ENCODE measurements around the gene ZDHHC8. TPM values are rescaled to one million over a fixed set of nuclear protein-coding genes. Genes with fewer than 3 reads are reported as not detected.

ZDHHC8 gene
- total and polyA plus RNA-seq, 5 experiments from 2014 or later: 1.4 to 99.2 (median 4.6) TPM

GRCh38 chr22:20089977-20090729 lies 41.5 kb upstream of the ZDHHC8 start:
- peak overlapping the region in 6 of 10 donors; percentile 25 to 60 (median 48) for H3K4me3 Mint-ChIP-seq
- ATAC-seq (no peak), DNase-seq (no peak)
- no peaks in the 10 kb centered on the region for H3K27me3 Mint-ChIP-seq
- POLR2A ChIA-PET: interaction anchor here (0.6 to 2.3 kb wide), 4 partner anchors 9 to 69 kb away, joined by 3 to 10 read pairs (median 4); partner anchors contain the start of genes RANBP1, TANGO2 and TRMT2A
- H3K4me1 Mint-ChIP-seq: peaks cover 13 to 70% (median 54%) of the 10 kb centered on the region in 4 donors
- H3K9me3 Mint-ChIP-seq: no peaks in the 10 kb centered on the region
- peaks cover 10 to 91% (median 27%) of the 10 kb centered on the region in 3 donors for H3K36me3 Mint-ChIP-seq
- H3K27ac Mint-ChIP-seq: peak overlapping the region; percentile 31 to 95 (median 84)

GRCh38 chr22:20090730-20091240 lies 40.8 kb upstream of the ZDHHC8 start:
- no peak for DNase-seq
- ATAC-seq: peak in 1 of 2 donors; percentile 28
- H3K36me3 Mint-ChIP-seq: peaks cover 10 to 92% (median 30%) of the 10 kb centered on the region in 3 donors
- H3K27ac Mint-ChIP-seq: peak overlapping the region; percentile 31 to 95 (median 84)
- H3K4me1 Mint-ChIP-seq: peaks cover 11 to 70% (median 51%) of the 10 kb centered on the region in 4 donors
- POLR2A ChIA-PET: interaction anchor here (0.6 to 2.3 kb wide), 4 partner anchors 10 to 70 kb away, joined by 3 to 10 read pairs (median 6); partner anchors contain the start of genes RANBP1, TANGO2 and TRMT2A
- H3K9me3 Mint-ChIP-seq: no peaks in the 10 kb centered on the region
- H3K4me3 Mint-ChIP-seq: peak overlapping the region in 8 of 10 donors; percentile 12 to 80 (median 52)
- no peaks in the 10 kb centered on the region for H3K27me3 Mint-ChIP-seq

- POLR2A ChIA-PET: interaction anchor here (0.6 to 2.3 kb wide), 7 partner anchors 9 to 910 kb away, joined by 3 to 10 read pairs (median 3); partner anchors contain the start of genes RANBP1, THAP7 and TRMT2A
- Mint-ChIP-seq H3K4me1 (peaks cover 9 to 59% (median 45%) of the 10 kb centered on the region in 4 donors), H3K4me3 (peak overlapping the region; percentile 16 to 80 (median 56)), H3K27me3 (no peaks in the 10 kb centered on the region), H3K36me3 (peaks cover 10 to 92% (median 38%) of the 10 kb centered on the region in 3 donors), H3K9me3 (no peaks in the 10 kb centered on the region), H3K27ac (peak overlapping the region in 8 of 10 donors; percentile 81 to 95 (median 86))
- DNase-seq (peak in 3 of 10 donors; percentile 20 to 51 (median 28)), ATAC-seq (peak; percentile 73 to 77)
These were observed 39.7 kb upstream of the ZDHHC8 start for GRCh38 chr22:20091690-20092476.

- ATAC-seq (peak in 1 of 2 donors; percentile 25), DNase-seq (no peak)
- Mint-ChIP-seq H3K27ac (peak overlapping the region in 7 of 10 donors; percentile 63 to 95 (median 83)), H3K9me3 (no peaks in the 10 kb centered on the region), H3K36me3 (peaks cover 10 to 92% (median 35%) of the 10 kb centered on the region in 3 donors), H3K4me3 (peak overlapping the region in 9 of 10 donors; percentile 19 to 80 (median 57)), H3K27me3 (no peaks in the 10 kb centered on the region), H3K4me1 (peaks cover 5 to 53% (median 42%) of the 10 kb centered on the region in 4 donors)
- POLR2A ChIA-PET: interaction anchor here (0.6 to 2.3 kb wide), 6 partner anchors 8 to 910 kb away, joined by 3 to 10 read pairs (median 3); partner anchors contain the start of genes RANBP1, THAP7 and TRMT2A
These were observed 39.1 kb upstream of the ZDHHC8 start for GRCh38 chr22:20092477-20092854.

- peak overlapping the region in 5 of 10 donors; percentile 29 to 95 (median 77) for H3K27ac Mint-ChIP-seq
- H3K27me3 Mint-ChIP-seq: no peaks in the 10 kb centered on the region
- peaks cover 10 to 88% (median 35%) of the 10 kb centered on the region in 3 donors for H3K36me3 Mint-ChIP-seq
- H3K4me3 Mint-ChIP-seq: peak overlapping the region in 2 of 10 donors; percentile 55
- peaks cover 5 to 54% (median 43%) of the 10 kb centered on the region in 4 donors for H3K4me1 Mint-ChIP-seq
- DNase-seq: no peak
- POLR2A ChIA-PET: interaction anchor here (0.6 kb wide), 1 partner anchor 21 kb away, joined by 6 read pairs; no protein-coding TSS in a partner anchor
- no peaks in the 10 kb centered on the region for H3K9me3 Mint-ChIP-seq
- ATAC-seq: no peak
These were observed 38.0 kb upstream of the ZDHHC8 start for GRCh38 chr22:20093418-20094196.

- no peak for DNase-seq
- Mint-ChIP-seq H3K9me3 (no peaks in the 10 kb centered on the region), H3K4me3 (peak overlapping the region in 2 of 10 donors; percentile 55), H3K36me3 (peaks cover 10 to 84% (median 36%) of the 10 kb centered on the region in 3 donors), H3K4me1 (peaks cover 5 to 58% (median 45%) of the 10 kb centered on the region in 4 donors), H3K27me3 (no peaks in the 10 kb centered on the region), H3K27ac (peak overlapping the region in 5 of 10 donors; percentile 24 to 70 (median 29))
- POLR2A ChIA-PET: interaction anchor here (0.6 kb wide), 1 partner anchor 22 kb away, joined by 6 read pairs; no protein-coding TSS in a partner anchor
- no peak for ATAC-seq
These were observed 37.3 kb upstream of the ZDHHC8 start for GRCh38 chr22:20094197-20094807.

- peak overlapping the region in 1 of 10 donors; percentile 61 for H3K27ac Mint-ChIP-seq
- POLR2A ChIA-PET: no interaction called here
- no peak for DNase-seq
- H3K4me1 Mint-ChIP-seq: peaks cover 9 to 59% (median 50%) of the 10 kb centered on the region in 4 donors
- H3K9me3 Mint-ChIP-seq: no peaks in the 10 kb centered on the region
- peaks cover 6 to 72% (median 29%) of the 10 kb centered on the region in 3 donors for H3K36me3 Mint-ChIP-seq
- H3K27me3 Mint-ChIP-seq: no peaks in the 10 kb centered on the region
- H3K4me3 Mint-ChIP-seq: no peak overlapping the region
- no peak for ATAC-seq
These were observed 36.1 kb upstream of the ZDHHC8 start for GRCh38 chr22:20095521-20095920.

GRCh38 chr22:20096574-20097420 lies 34.8 kb upstream of the ZDHHC8 start:
- POLR2A ChIA-PET: no interaction called here
- ATAC-seq (no peak), DNase-seq (no peak)
- Mint-ChIP-seq H3K27ac (peak overlapping the region in 3 of 10 donors; percentile 61 to 81 (median 77)), H3K4me3 (no peak overlapping the region), H3K9me3 (no peaks in the 10 kb centered on the region), H3K27me3 (no peaks in the 10 kb centered on the region), H3K4me1 (peaks cover 14 to 59% (median 50%) of the 10 kb centered on the region in 4 donors), H3K36me3 (peaks cover 0 to 60% (median 23%) of the 10 kb centered on the region in 3 donors)

- peaks cover 0 to 44% (median 21%) of the 10 kb centered on the region in 3 donors for H3K36me3 Mint-ChIP-seq
- H3K4me3 Mint-ChIP-seq: peak overlapping the region in 9 of 10 donors; percentile 23 to 92 (median 89)
- H3K4me1 Mint-ChIP-seq: peaks cover 18 to 60% (median 51%) of the 10 kb centered on the region in 4 donors
- H3K9me3 Mint-ChIP-seq: no peaks in the 10 kb centered on the region
- ATAC-seq (no peak), DNase-seq (no peak)
- POLR2A ChIA-PET: no interaction called here
- peak overlapping the region; percentile 87 to 99 (median 96) for H3K27ac Mint-ChIP-seq
- no peaks in the 10 kb centered on the region for H3K27me3 Mint-ChIP-seq
These were observed 32.4 kb upstream of the ZDHHC8 start for GRCh38 chr22:20099099-20099711.

GRCh38 chr22:20101638-20102037 lies 30.0 kb upstream of the ZDHHC8 start:
- ATAC-seq (no peak), DNase-seq (peak in 1 of 10 donors; percentile 11)
- Mint-ChIP-seq H3K27me3 (no peaks in the 10 kb centered on the region), H3K9me3 (no peaks in the 10 kb centered on the region), H3K36me3 (peaks cover 0 to 34% (median 8%) of the 10 kb centered on the region in 3 donors), H3K27ac (peak overlapping the region; percentile 87 to 99 (median 94)), H3K4me3 (peak overlapping the region in 9 of 10 donors; percentile 8 to 92 (median 89)), H3K4me1 (peaks cover 18 to 60% (median 50%) of the 10 kb centered on the region in 4 donors)
- POLR2A ChIA-PET: interaction anchor here (0.7 to 2.8 kb wide), 5 partner anchors 9 to 671 kb away, joined by 3 to 16 read pairs (median 4); partner anchors contain the start of genes RANBP1, TANGO2 and TRMT2A
